Pancreas (tissue), 10 donors: ENCODE results near the gene INAFM2. TPM values are rescaled to one million over a fixed set of nuclear protein-coding genes. Genes with fewer than 3 reads are reported as not detected.

ENCODE experiments used
- ATAC-seq, 4 donors: fragments of 200-7000 bp; cut with Tn5 transposase; one replicate each; pipeline versions ENCODE4 v1.8.0 to v1.9.1; 2020; ENCODE audit warnings: mild to moderate bottlenecking in 4 of 4, moderate library complexity in 4 of 4
- DNase-seq, 6 donors: peaks; one replicate each; pipeline ENCODE4 v3.0.0-alpha.2; 2020
- FAIRE-seq: peaks from 2 replicates; lab custom pipeline; 2012; peaks lifted over from hg19 to GRCh38; lab: Jason Lieb, UNC
- H3K27ac ChIP-seq, 4 donors: fragments of 200-600 bp; sonication (generic); 1 replicate in 3 of 4; 2 replicates in 1 of 4; pipeline versions ENCODE4 v1.5.0 to v1.8.0; 2020
- H3K27me3 ChIP-seq, 4 donors: fragments of 200-600 bp; one replicate each; pipeline ENCODE4 v1.8.0; 2021
- H3K36me3 ChIP-seq, 3 donors: fragments of 200-600 bp; sonication (generic) in 1 of 3; one replicate each; pipeline versions ENCODE4 v1.5.0 to v1.8.0; 2020 to 2021
- H3K4me1 ChIP-seq, 3 donors: fragments of 200-600 bp; one replicate each; pipeline ENCODE4 v1.8.0; 2021
- H3K4me3 ChIP-seq, 4 donors: fragments of 200-600 bp; sonication (generic) in 2 of 4; one replicate each; pipeline versions ENCODE4 v1.5.0 to v1.8.0; 2020 to 2021
- H3K9me3 ChIP-seq, 4 donors: fragments of 200-600 bp; one replicate each; pipeline ENCODE4 v1.8.0; 2021
- CTCF ChIP-seq, 4 donors: fragments of 200-600 bp; sonication (generic) in 3 of 4; IDR thresholded peaks; one replicate each; pipeline versions ENCODE4 v1.5.0 to v1.8.0; 2021; ENCODE audit warnings: antibody characterized with exemption in 4 of 4
- WGBS, 2 donors: extraction: QIAGEN DNeasy Blood & Tissue Kit; methylation state at CpG; one replicate each; pipeline ENCODE4 v1.1.7; 2013; 5-methylcytosine and 5-hydroxymethylcytosine counted together
- intact Hi-C, 3 donors: fragments of 100-400 bp; cut with DNase I; formaldehyde crosslinking; loops; one replicate each; pipeline versions ENCODE4 v1.11.1 to v1.14.2; 2022
- polyA plus RNA-seq, 2 donors: library from polyadenylated mRNA; stranded (reverse); fragments of 200-250 nt; gene quantifications; one replicate each; pipeline ENCODE4 v1.2.3, GENCODE V29; 2013
- total RNA-seq, 6 donors: library from RNA; stranded (reverse); fragmentation: NEBNext Ultra II Directional in 4 of 6; extraction: Animal tissue kit (Norgen Biotek cat#: 25700) in 4 of 6; gene quantifications; one replicate each; pipeline versions ENCODE4 v1.2.1 to v1.2.4, GENCODE V29; 2021 to 2023
- donor health status: healthy with polysubstance abuse.
- donor health status: DM: no; HTN: no; CAD: no; lungs with moderate emphysema.
- donor health status: DM: no; HTN: no; CAD: no.
- donor health status: control.
- donor health status: control.
- donor health status: Bipolar disorder and iron deficiency.
- donor health status: DM: yes; HTN: yes; CAD: no.
- donor health status: DM: no; HTN: no; CAD: no.
- donor health status: DM: no; HTN: no; CAD: no.
- donor health status: DM: yes; HTN: yes; CAD: no.

The INAFM2 gene
- total and polyA plus RNA-seq, 8 donors: 6.5 to 16.4 (median 11.3) TPM

DNA sequence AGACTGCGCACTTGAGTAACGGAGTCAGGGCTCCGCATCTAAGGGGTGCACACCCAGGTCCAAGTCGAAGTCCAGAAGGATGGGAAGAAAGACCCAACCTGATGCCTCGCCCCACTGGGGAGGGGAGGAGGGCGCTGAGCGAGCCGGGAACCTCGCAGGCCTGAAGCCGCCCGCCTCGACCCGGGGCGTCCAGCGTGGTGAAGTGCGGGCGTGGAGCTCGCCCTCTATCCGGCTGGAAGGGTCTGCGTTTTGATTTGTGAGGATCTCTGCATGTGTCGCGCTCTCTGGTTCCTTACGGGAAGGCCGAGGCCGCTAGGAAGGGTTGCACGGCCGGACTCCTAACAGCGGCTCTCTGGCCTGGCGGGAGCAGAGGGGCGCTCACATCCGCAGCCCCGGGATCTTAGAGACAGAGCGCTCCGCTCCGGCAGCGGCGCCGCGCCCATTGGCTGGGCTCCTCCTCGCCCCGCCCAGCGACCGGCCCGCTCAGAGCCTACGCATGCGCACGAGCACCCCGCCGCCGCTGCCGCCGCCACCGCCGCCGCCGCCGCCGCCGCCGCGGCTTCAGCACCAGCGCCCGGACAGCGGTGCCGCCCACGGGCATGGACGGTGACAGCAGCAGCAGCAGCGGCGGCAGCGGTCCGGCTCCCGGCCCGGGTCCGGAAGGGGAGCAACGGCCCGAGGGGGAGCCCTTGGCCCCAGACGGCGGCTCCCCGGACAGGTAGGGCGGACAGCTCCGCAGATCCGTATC is 34.4 kb downstream of the INAFM2 start, which contains the start of gene DISP2:
DISP2 (plus strand) TSS at position 497 of the 748 bp plus-strand sequence; CDS start at position 600, 103 bp downstream.
- H3K4me3 ChIP-seq: peak within 1 kb of the TSS; percentile 34 to 61 (median 39)
- no peaks in the 10 kb centered on the region for H3K27me3 ChIP-seq
- no peak for TF ChIP-seq CTCF (IDR thresholded peaks at IDR 0.05)
- ATAC-seq (peak; percentile 93 to 96 (median 95)), DNase-seq (peak; percentile 80 to 98 (median 93)), FAIRE-seq (no peak)
- H3K36me3 ChIP-seq: no peaks in the 10 kb centered on the region
- intact Hi-C loops: no loop called here
- H3K4me1 ChIP-seq: peaks cover 0 to 3% (median 0%) of the 10 kb centered on the region in 3 donors
- no peaks in the 10 kb centered on the region for H3K9me3 ChIP-seq
- no peak within 1 kb of the TSS for H3K27ac ChIP-seq
- WGBS, 2 donors: 2 to 4% methylated on average over 43 to 82 of the region's 82 CpGs

- WGBS, 2 donors: 15 to 21% methylated on average over 23 to 31 of the region's 31 CpGs
- H3K4me1 ChIP-seq: peaks cover 0 to 3% (median 0%) of the 10 kb centered on the region in 3 donors
- H3K4me3 ChIP-seq: peak overlapping the region; percentile 34 to 61 (median 39)
- ATAC-seq: peak; percentile 11 to 42 (median 24)
- no peak overlapping the region for H3K27ac ChIP-seq
- intact Hi-C loops: no loop called here
- DNase-seq: peak in 1 of 6 donors; percentile 85
- no peaks in the 10 kb centered on the region for H3K36me3 ChIP-seq
- H3K9me3 ChIP-seq: no peaks in the 10 kb centered on the region
- TF ChIP-seq CTCF (IDR thresholded peaks at IDR 0.05): no peak
- H3K27me3 ChIP-seq: no peaks in the 10 kb centered on the region
- no peak for FAIRE-seq
Measured at GRCh38 chr15:40358471-40359353, 35.2 kb downstream of the INAFM2 start.

- DNase-seq (no peak), ATAC-seq (no peak), FAIRE-seq (no peak)
- Histone ChIP-seq H3K27ac (no peak overlapping the region), H3K4me3 (no peak overlapping the region), H3K36me3 (no peaks in the 10 kb centered on the region), H3K27me3 (no peaks in the 10 kb centered on the region), H3K4me1 (peaks cover 0 to 3% (median 0%) of the 10 kb centered on the region in 3 donors), H3K9me3 (no peaks in the 10 kb centered on the region)
- no peak for TF ChIP-seq CTCF (IDR thresholded peaks at IDR 0.05)
- WGBS, 2 donors: 85 to 90% methylated on average over 4 of the region's 4 CpGs
- intact Hi-C loops: no loop called here
Measured at GRCh38 chr15:40360015-40360414, 36.5 kb downstream of the INAFM2 start.

DNA sequence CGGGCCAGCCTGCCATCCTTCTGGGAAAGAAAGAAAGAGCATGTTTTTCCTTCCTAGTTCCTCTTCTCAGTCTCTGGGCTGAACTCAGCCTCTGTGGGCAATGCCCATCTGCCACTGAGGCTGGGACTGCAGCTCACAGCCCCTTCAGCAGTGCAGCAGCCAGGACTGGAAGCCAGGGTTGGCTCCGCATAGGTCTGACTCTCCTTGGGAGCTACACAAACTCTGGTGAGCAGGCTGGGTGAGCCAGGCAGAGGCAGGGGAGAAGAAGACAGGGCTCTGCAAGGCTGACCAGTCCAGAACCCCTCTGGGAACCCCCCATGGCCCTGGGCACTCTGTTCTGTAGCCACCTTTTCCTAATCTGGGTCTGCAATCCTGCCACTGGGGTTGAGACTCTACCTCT is 38.1 kb downstream of the INAFM2 start:
- 81 to 86% methylated on average over 2 of the region's 2 CpGs for WGBS, 2 donors
- DNase-seq: no peak
- ATAC-seq: no peak
- no peaks in the 10 kb centered on the region for H3K9me3 ChIP-seq
- no peak for FAIRE-seq
- H3K4me1 ChIP-seq: peaks cover 0 to 3% (median 0%) of the 10 kb centered on the region in 3 donors
- no peaks in the 10 kb centered on the region for H3K27me3 ChIP-seq
- H3K4me3 ChIP-seq: no peak overlapping the region
- no peak overlapping the region for H3K27ac ChIP-seq
- H3K36me3 ChIP-seq: no peaks in the 10 kb centered on the region
- intact Hi-C loops: no loop called here
- no peak for TF ChIP-seq CTCF (IDR thresholded peaks at IDR 0.05)
